Medulla oblongata (tissue), 1 donor: ENCODE data around the gene CERS6.

Experiments
- DNase-seq: peaks from one replicate; pipeline ENCODE4 v3.0.0-alpha.2; 2015; ENCODE audit errors: extremely low spot score

Gene CERS6

GRCh38 chr2:168698969-168699368 is 242.9 kb downstream of the CERS6 start:
- peak; percentile 16 for DNase-seq

DNA sequence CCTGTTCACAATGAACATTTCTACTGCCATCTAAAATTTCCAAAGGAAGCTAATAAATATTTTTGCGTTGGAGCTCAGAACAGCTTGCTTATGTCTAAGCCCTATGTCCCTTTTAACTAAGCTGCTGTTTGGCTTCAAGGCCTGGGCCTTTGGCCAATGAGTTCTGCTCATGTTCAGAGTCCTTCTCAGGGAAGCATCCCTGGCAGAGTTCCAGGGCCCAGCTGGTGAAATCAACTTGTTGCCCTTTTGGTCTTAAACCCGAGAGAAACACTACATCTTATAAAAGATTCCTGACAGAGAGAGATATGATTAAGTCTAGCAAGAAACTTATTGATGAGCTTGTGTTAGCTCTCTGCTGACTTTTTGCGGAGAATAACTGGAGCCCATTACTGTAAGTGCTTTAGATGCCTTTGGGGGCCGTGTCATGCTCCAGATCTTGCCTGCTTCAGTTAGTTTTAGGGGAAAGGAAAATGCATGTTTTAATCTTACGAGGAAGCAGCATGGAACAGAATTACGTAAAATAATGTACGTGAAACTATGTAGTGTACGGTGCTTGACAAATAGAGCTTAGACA is 243.9 kb downstream of the CERS6 start:
- peak; percentile 60 for DNase-seq

GRCh38 chr2:168700615-168701245 is 244.7 kb downstream of the CERS6 start:
- DNase-seq, result no peak

DNA sequence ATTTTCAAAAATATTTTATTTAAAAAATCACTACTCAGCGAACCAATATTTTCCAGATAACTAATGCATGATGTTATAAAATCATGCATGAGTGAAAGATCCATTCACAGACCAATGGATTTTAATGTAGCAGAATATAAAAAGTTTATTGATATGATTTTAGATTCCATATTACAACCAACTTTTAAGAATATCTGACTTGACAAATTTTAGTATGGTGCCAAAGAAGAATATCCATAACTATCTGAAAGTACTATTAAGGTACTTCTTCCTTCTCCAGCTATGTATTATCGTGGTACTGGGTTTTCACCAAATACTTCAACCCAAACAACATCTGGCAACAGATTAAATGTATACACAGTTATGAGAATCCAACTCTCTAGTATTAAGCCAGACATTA is 246.5 kb downstream of the CERS6 start:
- DNase-seq, result no peak

- peak; percentile 50 for DNase-seq
Measured at GRCh38 chr2:168703926-168704325, 247.9 kb downstream of the CERS6 start.

GRCh38 chr2:168705534-168706470 is 249.7 kb downstream of the CERS6 start:
- peak; percentile 40 for DNase-seq

- DNase-seq, result no peak
Measured at GRCh38 chr2:168706806-168707205, 250.7 kb downstream of the CERS6 start.

DNA sequence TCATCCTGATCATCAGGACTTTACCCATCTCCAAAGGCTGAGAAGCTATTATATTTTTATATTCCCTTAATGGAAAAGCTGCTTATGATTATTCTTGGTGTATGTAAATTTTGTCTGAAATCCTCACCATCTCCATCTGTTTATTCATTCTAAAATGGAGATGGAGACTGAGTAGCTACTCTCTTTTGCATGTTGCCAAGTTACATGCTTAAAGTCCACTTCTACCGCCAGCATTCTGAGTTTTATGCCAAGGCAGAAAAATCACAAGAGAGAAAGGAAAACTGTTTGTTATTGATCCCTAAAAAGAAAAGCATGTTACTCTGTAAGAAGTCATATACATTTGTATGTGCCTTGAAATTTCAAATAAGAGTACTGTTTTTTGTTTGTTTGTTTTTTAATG is 252.0 kb downstream of the CERS6 start:
- no peak for DNase-seq

- no peak for DNase-seq
Measured at GRCh38 chr2:168710754-168711467, 254.8 kb downstream of the CERS6 start.

GRCh38 chr2:168712053-168712452 is 256.0 kb downstream of the CERS6 start:
- DNase-seq, result no peak

- no peak for DNase-seq
Measured at GRCh38 chr2:168713325-168713724, 257.3 kb downstream of the CERS6 start.

DNA sequence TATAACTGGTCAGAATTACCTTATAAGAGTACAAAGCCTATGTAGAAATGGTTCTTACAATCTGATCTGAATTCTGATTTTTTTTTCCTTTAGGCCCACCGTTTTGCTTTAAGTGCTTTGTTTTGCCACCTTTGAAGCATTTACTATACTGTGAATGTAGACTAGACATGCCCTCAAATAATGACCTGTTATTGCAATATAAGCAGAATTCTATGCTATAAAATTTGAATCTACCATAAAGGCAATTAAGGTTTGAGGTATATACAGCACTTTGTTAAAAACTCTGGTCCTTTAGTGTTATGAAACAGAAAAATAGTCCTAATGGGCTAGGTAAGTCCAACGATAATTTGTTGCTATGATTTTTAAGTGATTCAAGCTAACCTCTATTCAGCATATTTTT is 259.8 kb downstream of the CERS6 start:
- no peak for DNase-seq

DNA sequence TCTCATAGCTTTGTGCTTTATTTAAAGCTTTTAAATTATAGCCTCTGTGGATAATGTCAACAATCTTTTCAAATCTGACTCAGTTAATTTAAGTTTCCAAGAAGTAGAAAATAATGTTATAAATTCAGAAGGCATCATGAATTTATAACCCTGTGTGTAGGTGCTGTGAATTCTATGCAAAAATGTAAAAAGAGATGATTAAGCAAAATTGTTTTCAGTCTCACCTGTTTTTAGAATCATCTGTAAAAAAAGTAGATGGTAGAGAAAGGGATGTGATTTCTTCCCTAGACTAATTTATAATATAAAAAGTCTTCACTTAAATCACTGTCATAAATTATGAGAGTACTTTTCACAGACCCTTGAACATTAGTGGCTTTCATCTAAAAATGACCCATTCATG is 260.8 kb downstream of the CERS6 start:
- DNase-seq, result no peak

DNA sequence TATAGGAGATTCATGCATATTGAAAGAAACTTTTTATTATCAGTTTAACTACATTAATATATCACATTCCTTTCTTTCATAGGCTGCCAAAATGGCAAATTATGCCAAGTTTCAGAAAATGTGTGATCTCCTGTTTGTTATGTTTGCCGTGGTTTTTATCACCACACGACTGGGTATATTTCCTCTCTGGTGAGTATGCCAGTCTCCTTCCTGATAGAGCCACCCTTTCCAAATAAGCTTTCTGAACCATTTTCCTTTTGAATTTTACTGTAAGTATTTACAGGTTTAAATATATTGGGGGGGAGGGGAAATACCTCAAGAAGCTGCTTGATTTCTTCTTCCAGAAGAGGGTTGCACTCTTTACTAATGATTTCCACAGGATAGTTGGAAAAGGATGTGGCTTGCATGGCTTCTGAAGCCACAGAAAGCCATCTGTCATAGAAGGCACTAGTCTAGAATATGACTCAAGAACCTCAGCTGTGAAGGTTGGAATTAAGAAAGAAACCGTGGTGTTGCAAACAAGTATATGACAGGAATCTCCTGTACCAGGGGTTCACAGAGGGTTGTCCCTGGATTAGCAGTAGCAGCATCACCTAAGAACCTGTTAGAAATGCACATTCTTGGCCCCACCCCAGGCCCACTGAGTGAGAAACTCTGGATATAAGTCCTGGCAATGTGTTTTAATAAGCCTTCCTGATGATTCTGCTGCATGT is 261.9 kb downstream of the CERS6 start:
- DNase-seq, result no peak

- DNase-seq, result no peak
Measured at GRCh38 chr2:168718622-168719021, 262.6 kb downstream of the CERS6 start.

- no peak for DNase-seq
Measured at GRCh38 chr2:168719446-168719845, 263.4 kb downstream of the CERS6 start.

GRCh38 chr2:168722592-168722991 is 266.5 kb downstream of the CERS6 start:
- DNase-seq, result no peak

DNA sequence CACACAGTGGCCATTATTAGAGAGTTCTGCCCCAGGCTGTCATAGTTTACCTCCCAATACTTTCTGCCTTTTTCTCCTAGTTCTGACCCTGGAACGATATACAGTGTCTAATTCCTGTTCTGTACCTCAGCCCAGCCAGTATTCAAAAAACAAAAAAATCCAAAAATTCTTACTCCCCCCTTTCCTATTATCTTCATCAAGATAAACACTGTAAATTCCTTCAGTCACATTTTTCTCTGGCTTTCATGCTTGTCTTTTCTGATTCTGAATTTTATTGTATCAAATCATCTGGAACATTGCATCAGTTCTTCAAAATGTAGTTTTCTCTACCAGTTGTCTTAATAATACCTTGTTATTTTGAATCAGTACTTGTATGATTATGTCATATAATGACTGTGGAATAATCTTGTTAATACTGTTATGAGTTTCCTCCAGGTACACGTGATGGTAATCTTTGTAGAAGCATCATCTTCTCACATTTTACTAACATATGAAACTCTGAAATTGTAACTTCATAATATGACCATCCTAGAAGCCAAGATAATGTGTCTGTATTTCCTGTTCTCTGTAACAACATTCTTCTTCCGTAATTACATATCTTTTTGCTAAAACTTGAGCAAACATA is 267.3 kb downstream of the CERS6 start:
- no peak for DNase-seq

- no peak for DNase-seq
Measured at GRCh38 chr2:168726375-168726774, 270.3 kb downstream of the CERS6 start.

GRCh38 chr2:168727904-168728470 is 271.9 kb downstream of the CERS6 start:
- no peak for DNase-seq

DNA sequence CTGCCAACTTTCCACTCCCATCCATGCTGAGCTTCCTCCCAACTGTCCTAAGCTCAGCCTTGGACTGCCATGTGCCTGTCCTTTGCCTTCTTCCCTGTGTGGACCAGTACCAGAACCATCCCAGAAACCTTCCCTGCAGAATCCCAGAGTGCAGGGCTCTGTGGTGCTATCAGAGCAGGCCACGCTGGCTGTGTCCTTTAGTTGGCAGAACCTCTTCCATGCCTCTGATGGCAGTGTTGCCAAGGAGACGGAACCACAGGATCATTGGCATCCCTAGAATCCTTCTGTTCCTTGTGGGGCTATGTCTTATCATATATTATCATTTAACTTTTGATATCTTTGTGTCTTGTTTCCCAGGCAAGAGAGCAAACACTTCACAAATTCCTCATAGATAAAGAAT is 273.4 kb downstream of the CERS6 start:
- DNase-seq, result no peak
